Upper lobe of left lung (tissue), 4 donors: ENCODE data around the gene PLXNA4.

Experiments
- EP300 ChIP-seq, 4 donors: sonication (generic); formaldehyde crosslinking; IDR thresholded peaks; one replicate each; pipeline ENCODE4 v1.5.1; 2017; ENCODE audit warnings: antibody characterized with exemption in 4 of 4, control low read depth in 2 of 4
- POLR2A ChIP-seq, 4 donors: fragments of 450-650 bp; IDR thresholded peaks; one replicate each; pipeline ENCODE4 v1.5.1; 2016 to 2017; ENCODE audit warnings: antibody characterized with exemption in 4 of 4, mild to moderate bottlenecking in 2 of 4
- TF ChIP-seq, protein P1 (sequence below), 6 experiments: fragments of 450-650 bp in 4 of 6; fragments of 200-600 bp in 2 of 6; sonication (generic) in 2 of 6; IDR thresholded peaks; one replicate each; pipeline ENCODE4 v1.5.1; 2016 to 2019; ENCODE audit warnings: antibody characterized with exemption in 6 of 6

DNA sequence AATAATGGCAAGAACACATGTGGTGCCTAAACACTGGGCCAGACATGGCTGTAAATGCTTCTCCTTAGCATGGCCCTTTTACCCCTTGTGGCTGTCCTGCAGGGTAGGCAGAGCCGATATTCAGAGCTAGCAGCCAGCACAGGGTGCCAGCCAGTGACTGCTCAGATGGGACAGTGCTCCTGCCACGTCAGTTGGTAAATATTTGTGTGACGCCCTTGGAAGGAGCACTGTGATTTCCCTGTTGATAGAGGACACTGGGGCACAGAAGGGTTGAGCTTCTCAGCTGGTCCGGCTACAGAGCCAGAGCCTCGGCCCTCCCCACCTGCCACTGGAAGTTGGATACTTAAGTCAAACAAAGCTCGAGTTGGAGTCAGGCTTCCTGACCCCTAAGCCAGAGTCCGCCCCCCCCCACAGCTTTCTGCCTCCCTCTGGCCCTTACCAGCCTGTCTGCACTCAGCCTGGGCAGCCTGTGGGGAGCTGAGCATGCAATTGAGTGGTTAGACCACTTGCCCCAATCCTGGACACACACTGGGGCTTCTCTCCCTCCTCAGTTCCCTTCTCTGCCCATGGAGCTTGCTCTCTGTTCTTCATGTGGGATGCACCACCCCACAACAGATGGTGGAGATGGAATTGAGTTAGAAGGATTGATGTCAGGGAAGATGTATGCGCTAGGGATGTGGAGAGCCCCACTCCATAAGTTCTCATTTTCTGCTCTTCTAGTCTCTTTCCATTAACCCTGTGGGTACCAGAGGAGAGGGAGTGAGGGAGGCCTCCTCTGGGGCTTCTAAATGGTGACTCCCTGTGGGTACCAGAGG is 350.8 kb downstream of the PLXNA4 start:
- TF ChIP-seq, protein P1, sequence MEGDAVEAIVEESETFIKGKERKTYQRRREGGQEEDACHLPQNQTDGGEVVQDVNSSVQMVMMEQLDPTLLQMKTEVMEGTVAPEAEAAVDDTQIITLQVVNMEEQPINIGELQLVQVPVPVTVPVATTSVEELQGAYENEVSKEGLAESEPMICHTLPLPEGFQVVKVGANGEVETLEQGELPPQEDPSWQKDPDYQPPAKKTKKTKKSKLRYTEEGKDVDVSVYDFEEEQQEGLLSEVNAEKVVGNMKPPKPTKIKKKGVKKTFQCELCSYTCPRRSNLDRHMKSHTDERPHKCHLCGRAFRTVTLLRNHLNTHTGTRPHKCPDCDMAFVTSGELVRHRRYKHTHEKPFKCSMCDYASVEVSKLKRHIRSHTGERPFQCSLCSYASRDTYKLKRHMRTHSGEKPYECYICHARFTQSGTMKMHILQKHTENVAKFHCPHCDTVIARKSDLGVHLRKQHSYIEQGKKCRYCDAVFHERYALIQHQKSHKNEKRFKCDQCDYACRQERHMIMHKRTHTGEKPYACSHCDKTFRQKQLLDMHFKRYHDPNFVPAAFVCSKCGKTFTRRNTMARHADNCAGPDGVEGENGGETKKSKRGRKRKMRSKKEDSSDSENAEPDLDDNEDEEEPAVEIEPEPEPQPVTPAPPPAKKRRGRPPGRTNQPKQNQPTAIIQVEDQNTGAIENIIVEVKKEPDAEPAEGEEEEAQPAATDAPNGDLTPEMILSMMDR (IDR thresholded peaks at IDR 0.05) = no peak
- TF ChIP-seq POLR2A (IDR thresholded peaks at IDR 0.05) (no peak), EP300 (IDR thresholded peaks at IDR 0.05) (no peak)
